ENCODE results near the gene RFTN1. TPM values are rescaled to one million over a fixed set of nuclear protein-coding genes. Genes with fewer than 3 reads are reported as not detected.

RFTN1 gene
- total and polyA plus RNA-seq, 2 donors from 2014 or later, result 15.3 to 34.1 TPM

DNA sequence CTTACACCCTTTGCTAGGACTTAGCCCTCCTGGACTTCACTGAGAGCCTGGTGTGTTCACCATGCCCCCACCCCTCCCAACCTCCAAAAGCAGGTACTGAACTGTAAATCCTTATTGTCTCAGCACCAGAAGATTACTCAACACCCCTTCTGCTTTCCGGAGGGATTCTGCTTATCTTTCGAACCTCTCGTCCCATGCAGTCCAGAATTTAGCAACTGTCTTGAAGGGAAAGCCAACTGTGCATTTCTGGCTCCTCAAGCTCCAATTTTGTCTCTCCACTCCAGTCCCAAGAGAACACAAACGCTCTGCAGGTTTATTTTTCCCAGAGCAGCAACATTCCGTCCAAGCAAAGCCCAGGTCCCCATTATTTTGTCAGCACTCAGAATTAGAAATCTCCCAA, 49.6 kb downstream of the RFTN1 start:
- DNase-seq, result no peak
- Histone ChIP-seq H3K4me3 (ENCODE audit: low read length in 3 of 3) (no peak overlapping the region), H3K27ac (ENCODE audit: low read depth in 2 of 2, low read length in 2 of 2) (no peak overlapping the region), H3K9ac (ENCODE audit: low read length in 3 of 3) (no peak overlapping the region), H3K27me3 (ENCODE audit: control insufficient read depth, insufficient read depth, low read length) (no peaks in the 10 kb centered on the region), H3K36me3 (ENCODE audit: control insufficient read depth in 2 of 3, insufficient read depth in 3 of 3, low read length in 3 of 3) (no peaks in the 10 kb centered on the region), H3K4me1 (ENCODE audit: control insufficient read depth in 2 of 3, insufficient read depth in 2 of 3, low read depth in 1 of 3, low read length in 3 of 3) (peaks cover 0 to 4% (median 4%) of the 10 kb centered on the region in 3 donors), H3K9me3 (ENCODE audit: control insufficient read depth in 2 of 3, insufficient read depth in 1 of 3, low read length in 3 of 3) (no peaks in the 10 kb centered on the region)
- intact Hi-C loops (cut with DNase I), result no loop called here
- FAIRE-seq, result no peak
- TF ChIP-seq, protein P1, sequence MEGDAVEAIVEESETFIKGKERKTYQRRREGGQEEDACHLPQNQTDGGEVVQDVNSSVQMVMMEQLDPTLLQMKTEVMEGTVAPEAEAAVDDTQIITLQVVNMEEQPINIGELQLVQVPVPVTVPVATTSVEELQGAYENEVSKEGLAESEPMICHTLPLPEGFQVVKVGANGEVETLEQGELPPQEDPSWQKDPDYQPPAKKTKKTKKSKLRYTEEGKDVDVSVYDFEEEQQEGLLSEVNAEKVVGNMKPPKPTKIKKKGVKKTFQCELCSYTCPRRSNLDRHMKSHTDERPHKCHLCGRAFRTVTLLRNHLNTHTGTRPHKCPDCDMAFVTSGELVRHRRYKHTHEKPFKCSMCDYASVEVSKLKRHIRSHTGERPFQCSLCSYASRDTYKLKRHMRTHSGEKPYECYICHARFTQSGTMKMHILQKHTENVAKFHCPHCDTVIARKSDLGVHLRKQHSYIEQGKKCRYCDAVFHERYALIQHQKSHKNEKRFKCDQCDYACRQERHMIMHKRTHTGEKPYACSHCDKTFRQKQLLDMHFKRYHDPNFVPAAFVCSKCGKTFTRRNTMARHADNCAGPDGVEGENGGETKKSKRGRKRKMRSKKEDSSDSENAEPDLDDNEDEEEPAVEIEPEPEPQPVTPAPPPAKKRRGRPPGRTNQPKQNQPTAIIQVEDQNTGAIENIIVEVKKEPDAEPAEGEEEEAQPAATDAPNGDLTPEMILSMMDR (IDR thresholded peaks at IDR 0.05; ENCODE audit: borderline replicate concordance, extremely low read depth, insufficient read depth), result no peak

DNA sequence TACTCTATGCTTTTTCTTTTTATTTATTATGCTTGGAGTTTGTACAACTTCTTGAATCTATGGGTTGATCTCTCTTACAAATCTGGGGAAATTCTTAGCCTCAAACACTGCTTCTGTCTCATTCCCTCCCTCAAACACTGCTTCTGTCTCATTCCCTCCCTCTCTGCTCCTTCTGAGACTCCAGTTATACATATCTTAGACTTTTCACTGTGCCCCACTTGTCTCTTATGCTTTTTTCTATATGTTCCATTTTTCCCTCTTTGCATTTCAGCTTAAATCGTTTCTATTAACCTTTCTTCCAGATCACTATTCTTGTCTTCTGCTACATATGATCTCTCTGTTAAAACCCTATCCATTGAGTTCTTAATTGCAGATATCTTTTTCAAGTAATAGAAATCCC, 50.4 kb downstream of the RFTN1 start:
- FAIRE-seq (no peak), DNase-seq (no peak)
- H3K4me1 ChIP-seq (ENCODE audit: control insufficient read depth in 2 of 3, insufficient read depth in 2 of 3, low read depth in 1 of 3, low read length in 3 of 3), result peaks cover 0 to 3% (median 2%) of the 10 kb centered on the region in 3 donors
- no peak overlapping the region for H3K4me3 ChIP-seq (ENCODE audit: low read length in 3 of 3)
- H3K9me3 ChIP-seq (ENCODE audit: control insufficient read depth in 2 of 3, insufficient read depth in 1 of 3, low read length in 3 of 3), result no peaks in the 10 kb centered on the region
- no peaks in the 10 kb centered on the region for H3K36me3 ChIP-seq (ENCODE audit: control insufficient read depth in 2 of 3, insufficient read depth in 3 of 3, low read length in 3 of 3)
- H3K27ac ChIP-seq (ENCODE audit: low read depth in 2 of 2, low read length in 2 of 2), result no peak overlapping the region
- no peaks in the 10 kb centered on the region for H3K27me3 ChIP-seq (ENCODE audit: control insufficient read depth, insufficient read depth, low read length)
- TF ChIP-seq, protein P1 (IDR thresholded peaks at IDR 0.05; ENCODE audit: borderline replicate concordance, extremely low read depth, insufficient read depth), result no peak
- intact Hi-C loops (cut with DNase I), result no loop called here
- no peak overlapping the region for H3K9ac ChIP-seq (ENCODE audit: low read length in 3 of 3)

DNA sequence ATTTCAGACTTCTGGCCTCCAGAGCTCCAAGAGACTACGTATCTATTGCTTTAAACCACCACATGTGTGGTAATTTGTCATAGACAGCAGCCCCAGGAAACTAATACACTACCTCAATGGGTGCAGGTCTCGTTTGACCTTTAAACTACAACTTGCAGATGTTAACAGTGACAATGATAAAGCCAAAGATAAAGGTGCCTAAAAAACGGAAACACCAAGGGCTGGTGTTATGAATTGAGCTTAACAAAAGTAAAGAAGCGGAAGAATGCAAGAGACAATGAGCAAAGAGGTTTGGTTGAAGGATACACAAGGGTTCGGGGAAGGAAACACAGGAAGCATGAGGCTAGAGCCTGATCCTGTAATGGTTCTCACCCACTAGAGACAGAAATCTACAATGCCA, 50.8 kb downstream of the RFTN1 start:
- Histone ChIP-seq H3K4me3 (ENCODE audit: low read length in 3 of 3) (no peak overlapping the region), H3K9me3 (ENCODE audit: control insufficient read depth in 2 of 3, insufficient read depth in 1 of 3, low read length in 3 of 3) (no peaks in the 10 kb centered on the region), H3K9ac (ENCODE audit: low read length in 3 of 3) (no peak overlapping the region), H3K36me3 (ENCODE audit: control insufficient read depth in 2 of 3, insufficient read depth in 3 of 3, low read length in 3 of 3) (no peaks in the 10 kb centered on the region), H3K4me1 (ENCODE audit: control insufficient read depth in 2 of 3, insufficient read depth in 2 of 3, low read depth in 1 of 3, low read length in 3 of 3) (no peaks in the 10 kb centered on the region), H3K27ac (ENCODE audit: low read depth in 2 of 2, low read length in 2 of 2) (no peak overlapping the region), H3K27me3 (ENCODE audit: control insufficient read depth, insufficient read depth, low read length) (no peaks in the 10 kb centered on the region)
- TF ChIP-seq, protein P1 (IDR thresholded peaks at IDR 0.05; ENCODE audit: borderline replicate concordance, extremely low read depth, insufficient read depth), result no peak
- FAIRE-seq (no peak), DNase-seq (no peak)
- intact Hi-C loops (cut with DNase I), result no loop called here
